Measurements from ENCODE around the gene JAG1.

JAG1 gene

GRCh38 chr20:10696650-10697049 is 22.9 kb upstream of the JAG1 start:
- DNase-seq = no peak

DNA sequence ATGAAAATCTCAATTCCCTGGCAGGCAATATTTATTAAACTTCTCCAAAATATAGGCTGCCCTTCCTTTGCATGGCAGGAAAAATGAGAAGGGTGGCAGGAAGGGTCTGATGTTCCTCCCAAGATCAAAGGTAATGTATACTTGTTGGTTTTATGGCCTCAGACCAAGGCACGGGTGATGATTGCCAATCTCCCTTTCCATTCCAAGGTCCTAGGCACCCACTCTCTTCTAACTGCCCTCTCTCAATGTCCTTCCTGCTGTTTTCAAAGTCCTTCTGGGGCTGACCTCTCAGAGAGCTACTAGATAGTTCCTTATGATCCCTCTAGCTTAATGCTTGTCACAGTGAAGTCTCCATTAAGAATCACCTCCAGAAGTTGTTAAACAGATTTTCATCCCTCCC is 15.6 kb upstream of the JAG1 start:
- DNase-seq = no peak

DNA sequence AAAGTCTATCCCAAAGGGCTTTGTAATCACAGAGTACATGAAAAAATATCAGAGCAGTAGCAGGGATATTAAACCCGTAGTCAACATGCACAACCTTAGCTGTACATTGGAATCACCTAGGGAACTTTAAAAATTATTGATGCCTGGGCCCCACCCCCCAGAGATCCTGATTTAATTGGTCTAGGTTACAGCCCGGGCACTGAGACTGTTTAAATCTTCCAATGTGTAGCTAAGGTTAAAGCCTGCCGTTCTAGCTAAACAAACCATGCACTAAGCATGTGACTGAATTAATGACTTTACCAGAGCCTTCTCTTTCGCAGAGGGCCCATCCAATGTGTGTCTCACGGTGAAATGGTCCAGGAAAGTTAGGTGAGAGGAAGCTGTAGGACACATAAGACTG is 14.1 kb upstream of the JAG1 start:
- no peak for DNase-seq

GRCh38 chr20:10686356-10687133 is 12.7 kb upstream of the JAG1 start:
- DNase-seq = no peak

GRCh38 chr20:10683537-10683936 is 9.7 kb upstream of the JAG1 start:
- no peak for DNase-seq

GRCh38 chr20:10682939-10683338 is 9.1 kb upstream of the JAG1 start:
- no peak for DNase-seq

DNA sequence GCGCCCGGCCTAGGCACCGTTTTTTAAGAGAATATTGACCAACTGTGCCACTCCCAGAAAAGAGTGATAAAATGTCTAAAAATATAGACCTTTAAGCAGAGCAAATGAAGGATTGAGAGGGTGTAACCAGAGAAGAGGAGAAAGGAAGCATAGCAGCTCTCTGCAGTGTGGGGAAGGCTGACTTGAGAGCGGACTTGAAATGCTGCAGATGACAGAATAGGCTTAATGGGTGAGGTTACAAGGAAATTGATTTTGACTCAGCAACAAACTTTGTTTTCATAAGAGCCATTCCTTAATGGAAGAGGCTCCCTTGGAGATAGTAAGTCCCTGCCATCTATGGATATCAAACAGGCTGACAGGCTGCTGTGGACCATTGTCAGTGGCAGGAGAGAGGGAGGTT is 7.7 kb upstream of the JAG1 start:
- DNase-seq = no peak

DNA sequence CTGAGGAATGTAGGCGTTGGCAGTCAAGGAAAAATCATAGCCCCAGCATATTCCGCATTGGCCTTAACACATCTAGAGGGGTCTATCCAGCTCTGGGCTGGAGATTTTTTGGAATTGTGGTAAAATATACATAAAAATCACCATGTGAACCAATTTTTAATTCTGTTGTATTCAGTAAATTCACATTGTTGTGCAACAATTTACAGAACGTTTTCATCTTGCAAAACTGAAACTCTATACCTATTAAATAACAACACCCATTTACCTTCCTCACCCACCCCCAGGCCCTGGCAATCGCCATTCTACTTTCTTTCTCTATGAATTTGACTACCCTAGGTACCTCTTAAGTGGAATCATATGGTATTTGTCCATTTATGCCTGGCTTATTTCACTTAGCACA is 6.8 kb upstream of the JAG1 start:
- no peak for DNase-seq

DNA sequence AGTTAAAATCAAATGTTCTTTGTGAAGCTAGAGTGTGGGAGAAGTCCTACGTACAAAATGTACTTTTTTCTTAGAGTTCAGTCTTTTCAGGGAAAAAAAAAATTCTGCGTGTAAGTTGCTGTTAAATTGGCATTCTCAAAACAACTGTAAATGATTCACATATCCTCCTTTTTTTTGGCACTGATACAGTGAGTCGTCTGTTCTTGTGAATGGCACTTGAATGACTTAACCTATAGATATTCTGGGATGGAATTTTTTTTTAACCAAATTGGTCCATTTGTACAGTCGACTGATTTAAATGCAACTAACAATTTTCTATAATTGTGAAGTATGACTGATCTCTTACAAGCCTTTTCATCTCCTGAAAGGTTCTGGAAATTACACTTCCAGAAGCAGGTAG is 5.5 kb upstream of the JAG1 start:
- DNase-seq = no peak

GRCh38 chr20:10676518-10676917 is 2.7 kb upstream of the JAG1 start:
- no peak for DNase-seq

DNA sequence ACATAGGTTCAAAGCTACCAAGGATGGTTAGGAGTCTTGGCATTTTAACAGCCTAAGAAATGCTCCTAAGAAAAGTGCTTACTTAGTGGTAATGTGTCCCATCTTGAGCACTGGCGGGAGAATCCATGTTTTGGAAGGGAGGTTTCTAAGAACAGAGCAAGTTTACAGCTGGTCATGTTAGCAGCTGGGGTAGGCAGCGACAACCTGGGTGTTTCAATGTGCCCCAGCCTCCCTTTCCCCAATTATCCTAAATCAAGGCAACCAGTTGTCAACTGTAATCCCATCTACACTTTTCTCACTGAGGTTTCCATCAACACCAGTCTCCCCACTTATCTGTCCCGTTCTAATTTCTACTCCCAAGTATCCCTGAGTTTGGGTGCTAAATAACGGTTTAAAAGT is 1.6 kb upstream of the JAG1 start:
- no peak for DNase-seq

- no peak for DNase-seq
Observed at GRCh38 chr20:10674684-10675449, 1.1 kb upstream of the JAG1 start.

- DNase-seq = no peak
Observed at GRCh38 chr20:10673176-10673841, 490 bp downstream of the JAG1 start.

- DNase-seq = peak; percentile 38
Observed at GRCh38 chr20:10672624-10673127, 1.1 kb downstream of the JAG1 start.

- no peak for DNase-seq
Observed at GRCh38 chr20:10671919-10672623, 1.7 kb downstream of the JAG1 start.

DNA sequence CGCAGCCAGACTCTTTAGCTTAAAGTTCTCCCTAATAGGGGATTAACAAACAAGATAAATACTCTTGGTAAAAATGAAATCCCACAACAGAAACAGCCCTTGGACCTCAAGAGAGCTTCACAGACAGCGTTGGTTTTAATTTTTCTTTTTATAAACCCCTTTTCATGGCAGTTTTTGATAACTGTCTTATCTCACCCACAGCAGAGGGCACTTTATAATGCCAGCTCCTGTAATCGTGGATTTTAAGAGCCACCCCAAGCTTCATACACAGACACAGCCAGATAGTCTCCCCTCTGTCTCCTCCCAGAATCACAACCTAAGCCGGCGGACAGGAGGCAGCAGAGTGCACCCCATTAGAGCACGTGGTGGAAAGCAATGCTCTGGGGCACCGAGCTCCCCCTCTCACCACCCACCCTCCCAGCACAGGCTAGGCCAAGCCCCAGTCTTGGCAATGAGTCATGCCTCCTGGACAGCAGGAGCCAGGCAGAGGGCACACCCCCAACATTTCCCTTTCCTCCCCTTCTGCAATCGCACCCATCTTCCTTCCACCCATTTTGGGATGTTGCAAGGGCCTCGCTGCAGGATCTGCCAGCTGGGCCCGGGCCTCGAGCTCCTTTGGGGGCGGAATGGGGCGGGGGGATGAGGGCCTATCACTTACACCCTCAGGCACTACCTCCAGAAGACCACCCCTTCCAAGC is 2.4 kb downstream of the JAG1 start:
- no peak for DNase-seq

- no peak for DNase-seq
Observed at GRCh38 chr20:10670501-10671220, 3.1 kb downstream of the JAG1 start.

- DNase-seq = no peak
Observed at GRCh38 chr20:10669843-10670446, 3.9 kb downstream of the JAG1 start.

GRCh38 chr20:10668677-10669368 is 5.0 kb downstream of the JAG1 start:
- DNase-seq = no peak

- no peak for DNase-seq
Observed at GRCh38 chr20:10667560-10668167, 6.1 kb downstream of the JAG1 start.

All from activated naive CD4-positive, alpha-beta T cell treated with anti-CD3 and anti-CD28 coated beads, Interleukin-2, amount 50 U/mL, for 16 hours (primary cell).